Omental fat pad (tissue), 4 donors: Measurements from ENCODE around the gene TFR2. TPM values are rescaled to one million over a fixed set of nuclear protein-coding genes. Genes with fewer than 3 reads are reported as not detected.

Source experiments
- ATAC-seq: fragments of 150-250 bp; one replicate; pipeline ENCODE4 v1.9.1; 2016; ENCODE audit warnings: mild to moderate bottlenecking, moderate library complexity; ENCODE audit not compliant: low FRiP score
- DNase-seq: peaks from one replicate; pipeline ENCODE4 v3.0.0-alpha.2; 2019; ENCODE audit warnings: low spot score
- total RNA-seq, 4 donors: library from RNA; depleted of rRNA; stranded (reverse); fragments of >200 nt; gene quantifications; one replicate each; pipeline ENCODE4 v1.1.0, GENCODE V29; 2016
- TF ChIP-seq, protein P1 (sequence below), 3 donors: fragments of 450-650 bp; IDR thresholded peaks; one replicate each; pipeline ENCODE4 v1.5.1; 2016 to 2017; ENCODE audit warnings: antibody characterized with exemption in 3 of 3, mild to moderate bottlenecking in 3 of 3, moderate library complexity in 2 of 3

TFR2 gene
- total RNA-seq, 4 donors from 2014 or later, result 0.60 TPM; not detected in 3

DNA sequence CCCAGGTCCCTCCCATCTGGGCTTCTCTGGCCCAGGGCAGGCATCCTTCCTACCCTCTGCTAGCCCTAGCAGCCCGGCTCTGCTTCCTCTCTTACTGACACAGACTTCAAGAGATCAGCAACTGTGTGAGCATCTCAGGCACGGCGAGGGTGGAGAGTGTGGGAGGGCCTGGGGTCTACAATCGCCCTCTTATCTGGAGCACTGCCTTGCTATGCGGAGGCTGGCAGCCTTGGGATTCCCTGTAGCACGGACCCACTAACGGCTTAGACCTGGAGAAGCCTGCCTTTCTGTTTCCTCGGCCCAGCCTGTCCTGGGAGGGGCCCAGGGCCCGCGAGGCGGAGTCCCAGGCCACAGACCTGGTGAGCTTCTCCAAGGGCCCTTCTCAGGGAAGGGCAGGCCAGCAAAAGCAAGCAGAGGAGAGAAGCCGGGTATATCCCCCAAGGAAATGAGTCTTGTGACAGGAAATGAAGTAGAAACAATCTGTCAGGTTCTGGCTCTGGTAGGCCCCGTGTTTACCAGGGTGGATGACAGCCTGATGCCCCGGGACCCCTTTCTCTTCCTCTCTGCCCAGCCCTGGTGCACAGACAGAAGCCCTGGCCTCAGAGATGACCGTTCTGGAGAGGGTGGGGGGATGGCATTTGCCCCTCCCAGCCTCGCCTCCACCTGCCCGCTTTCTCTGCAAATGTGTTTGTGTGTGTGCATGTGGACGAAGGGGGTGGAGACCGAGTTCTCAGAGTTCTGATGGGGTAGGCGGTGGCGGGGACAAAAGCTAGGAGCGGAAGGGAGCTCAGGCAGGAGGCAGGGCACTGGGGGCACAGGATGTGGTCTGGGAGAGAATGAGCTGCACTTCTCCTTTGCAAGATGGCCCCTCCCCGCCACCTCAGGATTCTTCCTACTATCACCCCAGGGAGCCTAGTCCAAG is 58.0 kb downstream of the TFR2 start:
- TF ChIP-seq, protein P1, sequence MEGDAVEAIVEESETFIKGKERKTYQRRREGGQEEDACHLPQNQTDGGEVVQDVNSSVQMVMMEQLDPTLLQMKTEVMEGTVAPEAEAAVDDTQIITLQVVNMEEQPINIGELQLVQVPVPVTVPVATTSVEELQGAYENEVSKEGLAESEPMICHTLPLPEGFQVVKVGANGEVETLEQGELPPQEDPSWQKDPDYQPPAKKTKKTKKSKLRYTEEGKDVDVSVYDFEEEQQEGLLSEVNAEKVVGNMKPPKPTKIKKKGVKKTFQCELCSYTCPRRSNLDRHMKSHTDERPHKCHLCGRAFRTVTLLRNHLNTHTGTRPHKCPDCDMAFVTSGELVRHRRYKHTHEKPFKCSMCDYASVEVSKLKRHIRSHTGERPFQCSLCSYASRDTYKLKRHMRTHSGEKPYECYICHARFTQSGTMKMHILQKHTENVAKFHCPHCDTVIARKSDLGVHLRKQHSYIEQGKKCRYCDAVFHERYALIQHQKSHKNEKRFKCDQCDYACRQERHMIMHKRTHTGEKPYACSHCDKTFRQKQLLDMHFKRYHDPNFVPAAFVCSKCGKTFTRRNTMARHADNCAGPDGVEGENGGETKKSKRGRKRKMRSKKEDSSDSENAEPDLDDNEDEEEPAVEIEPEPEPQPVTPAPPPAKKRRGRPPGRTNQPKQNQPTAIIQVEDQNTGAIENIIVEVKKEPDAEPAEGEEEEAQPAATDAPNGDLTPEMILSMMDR (IDR thresholded peaks at IDR 0.05), result no peak
- ATAC-seq (no peak), DNase-seq (no peak)

DNA sequence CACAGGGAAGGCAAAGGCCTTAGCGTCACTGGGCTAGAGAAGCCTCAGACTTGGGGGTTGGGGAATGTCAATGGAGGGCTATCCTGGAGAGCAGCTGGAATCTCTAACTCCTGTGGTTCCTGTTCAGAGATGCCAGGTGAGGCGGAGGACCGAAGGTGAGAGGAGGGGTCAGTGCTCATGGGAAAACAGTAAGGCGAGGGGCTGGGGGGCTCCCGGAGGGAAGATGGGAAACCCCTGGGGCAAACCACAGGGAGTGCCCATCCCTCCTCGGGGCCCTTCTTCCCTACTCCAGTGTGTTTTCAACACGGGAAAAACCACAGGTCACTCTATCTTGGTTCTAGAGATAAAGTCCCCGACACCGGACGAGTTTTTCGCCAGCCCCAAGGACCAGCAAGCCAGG is 58.7 kb downstream of the TFR2 start:
- TF ChIP-seq, protein P1 (IDR thresholded peaks at IDR 0.05), result no peak
- ATAC-seq, result no peak
- no peak for DNase-seq

DNA sequence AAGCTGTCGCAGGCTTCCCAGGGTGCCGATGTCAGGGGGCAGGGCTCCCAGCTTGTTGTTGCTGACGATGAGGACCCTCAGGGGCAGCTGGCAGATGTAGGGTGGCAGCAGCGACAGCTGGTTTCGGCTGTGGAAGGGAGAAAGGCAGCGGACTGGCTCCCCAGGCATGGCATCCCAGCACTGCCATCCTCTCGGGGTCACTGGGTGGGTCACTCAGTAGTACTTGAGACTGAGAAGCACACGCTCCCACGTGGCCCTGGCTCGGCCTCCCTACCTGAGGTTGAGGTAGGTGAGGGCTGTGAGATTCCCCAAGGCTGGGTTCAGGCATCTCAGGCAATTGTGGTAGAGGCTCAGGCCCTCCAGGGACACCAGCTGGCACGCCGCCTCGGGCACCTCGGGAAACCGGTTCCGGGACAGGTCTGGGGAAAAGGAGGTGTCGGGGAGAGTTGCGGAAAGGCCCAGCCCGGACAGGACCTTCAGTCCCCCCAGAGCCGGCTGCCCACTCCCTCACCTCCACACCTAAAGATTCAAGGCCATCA is 59.2 kb downstream of the TFR2 start:
- ATAC-seq (no peak), DNase-seq (no peak)
- TF ChIP-seq, protein P1 (IDR thresholded peaks at IDR 0.05), result no peak

DNA sequence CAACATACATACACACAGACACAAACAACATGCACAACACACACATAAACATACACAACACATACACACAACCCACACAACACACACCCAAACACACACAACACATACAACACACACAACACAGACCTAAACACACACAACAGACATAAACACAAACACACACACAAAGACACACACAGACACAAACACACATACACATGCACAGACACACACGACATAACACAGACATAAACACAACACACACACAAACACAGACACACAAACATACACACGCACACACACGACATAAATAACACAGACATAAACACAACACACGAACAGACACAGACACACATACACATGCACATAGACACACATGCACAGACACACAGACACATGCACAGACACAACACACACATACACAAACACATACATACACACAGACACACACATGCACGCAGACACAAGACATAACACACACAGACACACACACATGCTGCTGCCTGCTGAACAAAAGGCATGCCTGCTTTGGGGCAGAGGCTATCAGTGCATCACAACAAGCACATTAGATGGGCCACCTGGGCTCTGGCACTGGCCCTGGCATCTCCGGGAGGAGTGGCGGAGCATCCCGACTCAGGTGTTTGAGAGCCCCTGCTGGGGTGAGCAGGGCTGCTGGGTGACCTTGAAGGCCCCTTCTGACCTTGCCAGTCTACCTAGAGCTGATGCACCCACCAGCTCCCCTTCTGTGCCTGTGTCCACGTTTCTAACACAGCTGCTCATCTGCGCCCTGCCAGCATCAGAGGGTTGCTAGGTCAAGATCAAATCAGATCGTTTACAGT is 60.7 kb downstream of the TFR2 start:
- DNase-seq (no peak), ATAC-seq (no peak)
- TF ChIP-seq, protein P1 (IDR thresholded peaks at IDR 0.05), result no peak

DNA sequence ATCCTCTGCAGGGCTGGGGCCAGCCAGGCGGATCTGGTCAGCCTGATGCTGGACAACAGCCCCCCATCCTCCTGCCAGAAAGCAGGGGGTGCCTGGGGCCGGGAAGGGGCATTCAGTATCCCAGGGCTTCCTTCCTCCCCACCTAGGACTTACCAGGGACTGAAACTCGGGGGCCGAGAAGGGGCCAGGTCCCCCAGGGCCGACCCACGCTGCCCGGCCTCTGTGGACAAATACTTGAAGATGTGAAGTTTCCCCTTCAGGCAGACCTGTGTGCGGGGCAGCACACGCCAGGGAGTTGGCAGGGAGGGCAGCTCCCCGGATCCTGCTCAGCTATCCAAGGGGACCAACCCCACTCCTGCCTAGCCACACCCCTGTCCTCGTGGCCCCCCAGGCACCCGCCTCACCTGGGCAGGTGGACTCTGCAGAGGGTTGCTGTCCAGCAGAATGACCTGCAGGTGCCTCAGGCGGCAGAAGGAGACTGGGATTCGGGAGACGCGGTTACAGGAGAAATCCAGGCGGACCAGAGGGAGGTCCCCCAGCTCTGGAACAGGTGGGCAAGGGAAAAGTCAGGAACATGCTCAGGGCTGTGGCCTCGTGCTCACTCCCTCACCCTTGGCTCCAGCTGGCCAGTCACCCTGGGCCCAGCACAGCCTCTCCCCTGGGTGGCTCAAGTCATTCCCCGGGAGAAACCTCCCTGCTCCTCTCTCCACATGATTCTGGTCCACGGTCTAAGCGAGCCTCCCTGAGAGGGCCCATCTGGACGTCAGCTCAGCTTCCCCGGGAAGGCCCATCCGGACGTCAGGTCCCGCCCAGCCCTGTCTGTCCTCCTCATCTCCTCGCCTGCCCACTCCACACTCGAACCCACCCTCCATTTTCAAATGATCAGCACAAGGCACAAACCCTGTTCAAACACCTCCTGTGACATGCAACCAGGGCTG is 62.8 kb downstream of the TFR2 start:
- no peak for ATAC-seq
- TF ChIP-seq, protein P1 (IDR thresholded peaks at IDR 0.05), result no peak
- no peak for DNase-seq

DNA sequence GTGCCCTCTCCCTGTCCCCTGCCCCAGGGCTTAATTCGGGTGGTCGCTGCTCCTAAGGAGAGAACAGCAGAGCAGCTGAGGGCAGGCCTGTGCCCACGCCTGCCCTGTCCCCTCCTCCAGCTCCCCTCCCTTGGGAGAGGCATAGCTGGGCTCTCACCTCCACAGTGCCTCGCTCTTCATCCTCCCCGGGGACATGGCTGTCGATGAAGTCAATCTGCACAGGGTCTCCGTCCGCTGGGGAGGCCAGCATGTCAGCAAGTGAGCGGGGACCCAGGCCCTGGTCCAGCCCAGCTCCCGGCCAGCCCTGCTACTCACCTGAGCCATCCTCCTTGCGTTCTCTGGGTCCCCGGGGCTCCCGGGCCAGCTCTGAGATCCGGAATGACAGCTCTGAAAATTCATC is 63.8 kb downstream of the TFR2 start:
- DNase-seq (no peak), ATAC-seq (no peak)

More for the DNA sequence above, 63.8 kb downstream of the TFR2 start:
- TF ChIP-seq, protein P1 (IDR thresholded peaks at IDR 0.05), result no peak
